ENCODE measurements around the gene KCNQ4.

The KCNQ4 gene

GRCh38 chr1:40783001-40783905 is at the start of gene KCNQ4:
Gene KCNQ4 (plus strand): TSS chr1:40783787. CDS start chr1:40784094, 307 bp downstream.
- peak in 1 of 4 experiments; percentile 23 for DNase-seq (ENCODE audit: low read depth in 4 of 4, low spot score in 1 of 4)

- no peak for DNase-seq (ENCODE audit: low read depth in 4 of 4, low spot score in 1 of 4)
These were observed 48.5 kb upstream of the KCNQ4 start for GRCh38 chr1:40734882-40735628.

GRCh38 chr1:40736085-40736531 is 47.5 kb upstream of the KCNQ4 start:
- DNase-seq (ENCODE audit: low read depth in 4 of 4, low spot score in 1 of 4), result no peak

GRCh38 chr1:40738831-40739230 is 44.8 kb upstream of the KCNQ4 start:
- no peak for DNase-seq (ENCODE audit: low read depth in 4 of 4, low spot score in 1 of 4)

- DNase-seq (ENCODE audit: low read depth in 4 of 4, low spot score in 1 of 4), result no peak
These were observed 44.1 kb upstream of the KCNQ4 start for GRCh38 chr1:40739455-40740008.

- no peak for DNase-seq (ENCODE audit: low read depth in 4 of 4, low spot score in 1 of 4)
These were observed 43.3 kb upstream of the KCNQ4 start for GRCh38 chr1:40740039-40740996.

GRCh38 chr1:40740997-40741736 is 42.4 kb upstream of the KCNQ4 start:
- DNase-seq (ENCODE audit: low read depth in 4 of 4, low spot score in 1 of 4), result no peak

GRCh38 chr1:40742363-40743061 is 41.1 kb upstream of the KCNQ4 start:
- DNase-seq (ENCODE audit: low read depth in 4 of 4, low spot score in 1 of 4), result no peak

GRCh38 chr1:40743452-40743851 is 40.1 kb upstream of the KCNQ4 start:
- no peak for DNase-seq (ENCODE audit: low read depth in 4 of 4, low spot score in 1 of 4)

GRCh38 chr1:40743860-40744259 is 39.7 kb upstream of the KCNQ4 start:
- DNase-seq (ENCODE audit: low read depth in 4 of 4, low spot score in 1 of 4), result no peak

GRCh38 chr1:40745176-40745575 is 38.4 kb upstream of the KCNQ4 start:
- DNase-seq (ENCODE audit: low read depth in 4 of 4, low spot score in 1 of 4), result no peak

GRCh38 chr1:40746344-40747090 is 37.1 kb upstream of the KCNQ4 start:
- DNase-seq (ENCODE audit: low read depth in 4 of 4, low spot score in 1 of 4), result no peak

GRCh38 chr1:40748841-40749718 is 34.5 kb upstream of the KCNQ4 start:
- no peak for DNase-seq (ENCODE audit: low read depth in 4 of 4, low spot score in 1 of 4)

- DNase-seq (ENCODE audit: low read depth in 4 of 4, low spot score in 1 of 4), result no peak
These were observed 33.8 kb upstream of the KCNQ4 start for GRCh38 chr1:40749817-40750216.

GRCh38 chr1:40750451-40750908 is 33.1 kb upstream of the KCNQ4 start:
- no peak for DNase-seq (ENCODE audit: low read depth in 4 of 4, low spot score in 1 of 4)

GRCh38 chr1:40751802-40752201 is 31.8 kb upstream of the KCNQ4 start:
- no peak for DNase-seq (ENCODE audit: low read depth in 4 of 4, low spot score in 1 of 4)

- DNase-seq (ENCODE audit: low read depth in 4 of 4, low spot score in 1 of 4), result no peak
These were observed 30.3 kb upstream of the KCNQ4 start for GRCh38 chr1:40753142-40753882.
